Ishikawa (cell line): ENCODE measurements around the gene PSMB4.

Source experiments
- CEBPB ChIP-seq: IDR thresholded peaks from 2 replicates; pipeline ENCODE4 v1.6.1; 2012
- CREB1 ChIP-seq: IDR thresholded peaks from 2 replicates; pipeline ENCODE4 v1.6.1; 2012; ENCODE audit warnings: low read depth
- EGR1 ChIP-seq: IDR thresholded peaks from 2 replicates; pipeline ENCODE4 v1.6.1; 2012
- EP300 ChIP-seq: IDR thresholded peaks from 2 replicates; pipeline ENCODE4 v1.6.1; 2012; ENCODE audit warnings: borderline replicate concordance
- FOXM1 ChIP-seq: IDR thresholded peaks from 2 replicates; pipeline ENCODE4 v1.6.1; 2012; ENCODE audit warnings: low read depth, borderline replicate concordance
- NFIC ChIP-seq: IDR thresholded peaks from 2 replicates; pipeline ENCODE4 v1.6.1; 2012
- TAF1 ChIP-seq: IDR thresholded peaks from 2 replicates; pipeline ENCODE4 v1.6.1; 2012; ENCODE audit warnings: low read depth, mild to moderate bottlenecking
- TCF12 ChIP-seq: IDR thresholded peaks from 2 replicates; pipeline ENCODE4 v1.6.1; 2012; ENCODE audit warnings: low read depth
- TEAD4 ChIP-seq: IDR thresholded peaks from 2 replicates; pipeline ENCODE4 v1.6.1; 2012
- YY1 ChIP-seq: IDR thresholded peaks from 2 replicates; pipeline ENCODE4 v1.6.1; 2012; ENCODE audit warnings: low read depth
- TF ChIP-seq, protein P1 (sequence below): IDR thresholded peaks from 2 replicates; pipeline ENCODE4 v1.6.1; 2012; ENCODE audit warnings: low read depth, mild to moderate bottlenecking
- TF ChIP-seq, protein P2 (sequence below): IDR thresholded peaks from 2 replicates; pipeline ENCODE4 v1.6.1; 2012
- TF ChIP-seq, protein P3 (sequence below): IDR thresholded peaks from 2 replicates; pipeline ENCODE4 v1.6.1; 2012

DNA sequence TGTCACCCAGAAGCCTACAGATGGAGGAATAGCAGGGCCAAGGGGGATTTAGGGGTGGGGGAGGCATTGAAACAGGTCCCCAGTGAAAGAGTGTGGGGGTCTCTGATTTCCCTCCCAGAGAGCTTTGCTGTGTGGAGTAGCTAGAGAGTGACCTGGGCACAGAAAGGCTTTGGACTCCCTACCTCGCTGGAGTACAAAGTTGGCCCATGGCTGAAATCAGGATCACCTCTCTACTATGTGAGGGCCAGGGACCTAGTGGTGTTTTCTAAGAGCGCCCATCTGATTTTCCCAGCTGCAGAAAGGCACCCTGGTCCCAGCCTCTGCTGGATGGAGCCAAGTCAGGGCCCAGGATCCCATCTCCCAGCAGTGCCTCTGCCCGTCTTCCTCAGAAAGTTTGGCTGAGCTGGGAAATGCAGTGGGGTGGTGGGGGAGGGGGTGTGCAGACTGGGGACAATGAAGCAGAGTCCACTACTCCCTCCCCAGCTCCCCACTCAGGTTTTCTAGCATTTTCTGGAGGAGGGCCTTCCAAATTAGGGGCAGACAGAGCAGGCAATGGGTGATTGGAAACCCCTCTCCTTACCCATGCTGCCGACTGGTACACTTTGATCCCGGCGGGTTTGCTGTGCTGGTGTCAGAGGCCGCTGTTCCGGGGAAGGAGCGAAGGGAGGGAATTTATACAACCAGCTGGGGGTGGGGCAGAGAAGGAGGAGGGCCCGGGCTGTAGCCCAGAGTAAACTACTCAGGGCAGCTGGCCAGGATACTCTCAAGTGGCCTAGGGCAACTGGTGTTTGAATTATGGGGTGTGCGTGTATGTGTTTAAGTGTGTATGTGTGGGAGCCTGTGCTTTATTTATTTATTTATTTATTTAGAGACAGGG, 27.1 kb upstream of the PSMB4 start, which contains the start of gene SELENBP1:
- TF ChIP-seq TCF12 (0 out of 2 replicates have a peak, but pooled peaks have one; percentile 29), FOXM1 (no peak), EP300 (no peak), YY1 (no peak), CEBPB (no peak), TAF1 (no peak), NFIC (peak; percentile 79), EGR1 (no peak), TEAD4 (no peak), CREB1 (no peak)
- TF ChIP-seq, protein P1, sequence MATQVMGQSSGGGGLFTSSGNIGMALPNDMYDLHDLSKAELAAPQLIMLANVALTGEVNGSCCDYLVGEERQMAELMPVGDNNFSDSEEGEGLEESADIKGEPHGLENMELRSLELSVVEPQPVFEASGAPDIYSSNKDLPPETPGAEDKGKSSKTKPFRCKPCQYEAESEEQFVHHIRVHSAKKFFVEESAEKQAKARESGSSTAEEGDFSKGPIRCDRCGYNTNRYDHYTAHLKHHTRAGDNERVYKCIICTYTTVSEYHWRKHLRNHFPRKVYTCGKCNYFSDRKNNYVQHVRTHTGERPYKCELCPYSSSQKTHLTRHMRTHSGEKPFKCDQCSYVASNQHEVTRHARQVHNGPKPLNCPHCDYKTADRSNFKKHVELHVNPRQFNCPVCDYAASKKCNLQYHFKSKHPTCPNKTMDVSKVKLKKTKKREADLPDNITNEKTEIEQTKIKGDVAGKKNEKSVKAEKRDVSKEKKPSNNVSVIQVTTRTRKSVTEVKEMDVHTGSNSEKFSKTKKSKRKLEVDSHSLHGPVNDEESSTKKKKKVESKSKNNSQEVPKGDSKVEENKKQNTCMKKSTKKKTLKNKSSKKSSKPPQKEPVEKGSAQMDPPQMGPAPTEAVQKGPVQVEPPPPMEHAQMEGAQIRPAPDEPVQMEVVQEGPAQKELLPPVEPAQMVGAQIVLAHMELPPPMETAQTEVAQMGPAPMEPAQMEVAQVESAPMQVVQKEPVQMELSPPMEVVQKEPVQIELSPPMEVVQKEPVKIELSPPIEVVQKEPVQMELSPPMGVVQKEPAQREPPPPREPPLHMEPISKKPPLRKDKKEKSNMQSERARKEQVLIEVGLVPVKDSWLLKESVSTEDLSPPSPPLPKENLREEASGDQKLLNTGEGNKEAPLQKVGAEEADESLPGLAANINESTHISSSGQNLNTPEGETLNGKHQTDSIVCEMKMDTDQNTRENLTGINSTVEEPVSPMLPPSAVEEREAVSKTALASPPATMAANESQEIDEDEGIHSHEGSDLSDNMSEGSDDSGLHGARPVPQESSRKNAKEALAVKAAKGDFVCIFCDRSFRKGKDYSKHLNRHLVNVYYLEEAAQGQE, result no peak
- TF ChIP-seq, protein P2, sequence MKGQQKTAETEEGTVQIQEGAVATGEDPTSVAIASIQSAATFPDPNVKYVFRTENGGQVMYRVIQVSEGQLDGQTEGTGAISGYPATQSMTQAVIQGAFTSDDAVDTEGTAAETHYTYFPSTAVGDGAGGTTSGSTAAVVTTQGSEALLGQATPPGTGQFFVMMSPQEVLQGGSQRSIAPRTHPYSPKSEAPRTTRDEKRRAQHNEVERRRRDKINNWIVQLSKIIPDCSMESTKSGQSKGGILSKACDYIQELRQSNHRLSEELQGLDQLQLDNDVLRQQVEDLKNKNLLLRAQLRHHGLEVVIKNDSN, result no peak
- TF ChIP-seq, protein P3, sequence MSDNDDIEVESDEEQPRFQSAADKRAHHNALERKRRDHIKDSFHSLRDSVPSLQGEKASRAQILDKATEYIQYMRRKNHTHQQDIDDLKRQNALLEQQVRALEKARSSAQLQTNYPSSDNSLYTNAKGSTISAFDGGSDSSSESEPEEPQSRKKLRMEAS, result no peak
